ENCODE data around the gene NLGN4Y.

NLGN4Y gene

DNA sequence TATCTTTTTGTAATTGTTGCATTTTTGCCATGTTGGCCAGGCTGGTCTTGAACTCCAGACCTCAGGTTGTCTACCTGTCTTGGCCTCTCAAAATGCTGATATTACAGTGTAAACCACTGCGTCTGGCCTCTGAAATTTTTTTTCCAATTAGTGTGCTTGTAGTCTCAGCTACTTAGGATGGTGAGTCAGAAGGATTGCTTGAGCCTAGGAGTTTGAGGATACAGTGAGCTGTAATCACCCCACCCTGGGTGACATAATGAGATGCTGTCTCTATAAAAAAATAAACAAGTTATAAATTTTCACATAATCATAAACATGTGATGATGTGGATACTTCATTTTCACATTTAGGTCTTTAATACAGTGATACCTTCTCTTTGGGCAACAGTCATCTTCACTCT, 154.9 kb downstream of the NLGN4Y start:
- no peak for DNase-seq

DNA sequence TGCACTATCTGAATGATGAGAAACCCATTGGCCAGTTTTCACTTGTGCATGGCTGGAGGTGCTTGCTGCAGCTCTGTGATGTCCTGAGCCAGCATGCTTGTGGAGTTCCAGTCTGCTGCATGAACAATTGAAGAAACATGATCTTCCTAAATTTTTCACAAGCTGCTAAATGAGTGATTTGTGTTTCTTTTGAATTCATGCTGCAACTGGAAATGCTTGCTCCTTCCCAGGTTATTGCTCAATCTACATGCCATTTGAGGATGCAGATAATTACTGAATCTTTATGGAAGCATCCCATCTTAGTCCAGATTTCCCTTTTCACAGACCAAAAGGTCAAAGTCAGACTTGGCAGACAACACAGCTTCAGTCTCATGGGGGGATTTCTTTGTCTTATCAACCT, 170.2 kb downstream of the NLGN4Y start:
- no peak for DNase-seq

DNA sequence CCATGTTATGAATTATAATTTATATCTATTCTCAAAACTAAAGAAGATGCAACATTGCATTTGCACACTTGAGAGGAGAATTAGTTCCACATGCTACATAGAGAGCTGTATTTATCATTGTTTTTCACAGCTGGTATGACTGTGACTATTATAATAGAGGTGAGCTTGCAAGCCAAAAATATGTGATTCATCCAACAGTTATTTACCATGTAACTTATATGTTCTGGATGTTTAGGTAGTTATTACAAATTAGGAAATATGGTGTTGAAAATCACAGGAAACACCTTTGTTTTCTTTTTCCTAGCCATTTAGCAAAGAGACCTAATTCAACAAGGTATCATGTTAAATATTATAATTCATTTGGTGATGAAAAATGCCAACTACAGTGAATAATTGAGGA, 183.8 kb downstream of the NLGN4Y start:
- no peak for DNase-seq

DNA sequence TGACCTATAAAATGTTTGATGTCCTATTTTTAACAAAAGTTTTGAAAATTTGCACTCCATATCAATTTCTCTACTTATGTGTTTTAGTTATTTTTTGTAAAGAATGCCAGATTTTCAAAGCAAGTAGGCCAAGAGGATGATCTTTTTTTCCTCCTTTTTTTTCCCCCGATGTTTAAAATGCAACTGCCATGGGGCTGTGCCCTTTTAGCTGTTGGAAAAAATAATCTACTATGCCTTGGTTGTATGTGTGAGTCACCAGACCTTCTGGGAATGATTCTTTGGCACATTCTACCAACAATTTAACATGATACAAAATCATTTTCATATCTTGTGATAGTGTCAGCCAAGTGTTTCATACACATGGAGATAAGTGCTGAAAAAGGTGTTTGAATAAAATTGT, 217.3 kb downstream of the NLGN4Y start:
- DNase-seq, result no peak

DNA sequence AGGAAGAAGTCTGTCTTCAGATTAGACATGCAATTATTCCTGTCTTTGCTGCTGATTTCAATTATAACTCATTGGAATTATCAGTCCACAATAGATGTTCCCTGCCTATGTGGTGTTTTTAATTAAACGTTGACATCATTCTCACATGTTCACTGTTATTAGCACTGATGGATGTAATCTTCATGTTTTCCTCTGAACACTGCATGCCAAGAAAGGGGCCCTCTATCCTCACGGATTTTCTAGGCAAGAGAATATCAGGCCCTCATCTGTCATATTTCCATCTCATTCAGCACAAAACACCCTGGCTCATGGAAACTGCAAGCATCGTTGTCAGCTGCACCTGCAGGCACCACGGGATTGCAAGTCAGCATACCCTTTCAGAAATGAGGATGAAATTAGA, 224.0 kb downstream of the NLGN4Y start:
- no peak for DNase-seq

DNA sequence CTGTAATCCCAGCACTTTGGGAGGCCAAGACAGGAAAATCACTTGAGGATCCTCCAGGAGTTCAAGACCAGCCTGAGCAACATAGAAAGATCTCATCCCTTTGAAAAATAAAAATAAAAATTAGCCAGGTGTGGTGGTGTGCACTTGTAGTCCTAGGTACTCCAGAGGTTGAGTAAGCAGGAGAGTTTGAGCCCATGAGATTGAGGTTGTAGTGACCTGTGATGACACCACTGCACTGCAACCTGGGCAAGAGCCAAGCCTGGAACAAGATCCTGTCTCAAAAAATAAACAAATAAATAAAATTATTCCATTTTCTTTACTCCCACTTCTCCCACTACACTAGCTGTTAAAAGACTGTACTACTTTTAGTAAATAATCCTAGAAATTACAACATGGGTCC, 231.2 kb downstream of the NLGN4Y start:
- DNase-seq, result no peak

DNA sequence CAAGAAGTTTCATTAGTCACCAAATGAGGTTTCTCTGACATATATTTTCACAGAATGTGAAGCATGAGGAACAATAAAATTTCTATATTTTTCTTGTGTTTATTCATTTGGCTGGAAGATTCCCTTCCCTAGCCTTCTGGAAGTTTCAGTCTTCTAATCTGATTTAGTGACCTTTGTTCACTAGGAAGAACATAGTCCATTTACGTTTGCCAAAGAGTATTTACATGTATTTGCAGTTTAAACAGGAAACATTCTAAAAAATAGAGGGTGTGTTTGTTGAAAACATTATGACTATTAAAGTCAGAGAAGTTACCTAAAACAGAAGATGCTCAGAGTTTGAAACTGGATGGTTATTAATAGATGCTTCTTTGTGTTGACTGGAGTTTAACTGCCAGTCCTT, 238.6 kb downstream of the NLGN4Y start:
- no peak for DNase-seq

DNA sequence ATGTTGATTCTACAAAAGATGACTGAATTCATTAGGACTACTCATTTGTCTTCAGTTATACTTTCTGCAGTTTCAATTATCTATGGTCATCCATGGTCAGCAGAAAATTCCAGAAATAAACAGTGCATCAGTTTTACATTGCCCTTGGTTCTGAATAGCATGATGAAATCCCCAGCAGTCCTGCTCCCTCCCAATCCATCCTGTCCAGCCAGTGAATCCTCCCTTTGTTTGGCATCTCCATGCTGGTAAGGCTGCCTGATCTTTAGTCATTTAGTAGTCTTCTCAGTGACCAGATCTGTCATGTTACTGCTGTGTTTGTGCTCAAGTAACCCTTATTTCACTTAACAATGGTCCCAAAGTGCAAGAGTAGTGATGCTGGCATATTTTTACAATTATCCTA, 239.3 kb downstream of the NLGN4Y start:
- no peak for DNase-seq

DNA sequence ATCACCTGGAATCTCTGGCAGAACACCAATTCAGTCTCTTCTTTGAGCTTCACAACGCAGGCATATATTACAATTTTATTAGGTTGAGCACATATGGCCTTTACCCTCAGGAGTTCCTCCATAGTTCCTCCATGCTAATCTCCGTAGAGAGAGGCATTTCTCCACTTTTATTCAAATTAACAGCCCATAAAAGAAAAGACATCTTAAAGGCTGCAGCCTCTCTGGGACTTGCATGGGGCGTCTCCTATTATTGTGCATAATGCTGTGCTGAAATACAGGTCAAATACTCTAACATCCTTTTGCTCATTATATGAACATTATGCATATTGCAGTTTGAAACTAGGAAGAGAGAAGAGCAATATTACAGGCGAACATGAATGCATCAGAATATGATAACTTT, 253.9 kb downstream of the NLGN4Y start:
- DNase-seq, result no peak

DNA sequence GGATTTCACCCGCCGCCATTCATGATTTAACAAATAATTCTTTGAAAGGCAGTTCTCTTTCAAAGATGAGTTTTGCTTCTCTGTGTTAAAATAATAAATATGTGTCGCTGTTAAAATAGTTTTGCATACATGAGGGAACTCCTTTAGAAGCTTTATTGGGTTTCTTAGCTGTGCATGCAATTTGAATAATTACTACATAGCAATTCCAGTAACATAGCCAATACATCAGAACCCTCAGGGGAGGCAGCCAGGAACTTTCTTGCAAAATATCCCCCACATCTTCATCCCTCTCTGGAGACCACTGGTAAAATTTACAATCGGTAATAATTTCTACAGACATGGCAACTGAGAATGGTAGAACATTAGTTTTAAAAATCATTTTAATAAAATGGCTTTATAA, 268.8 kb downstream of the NLGN4Y start:
- no peak for DNase-seq

DNA sequence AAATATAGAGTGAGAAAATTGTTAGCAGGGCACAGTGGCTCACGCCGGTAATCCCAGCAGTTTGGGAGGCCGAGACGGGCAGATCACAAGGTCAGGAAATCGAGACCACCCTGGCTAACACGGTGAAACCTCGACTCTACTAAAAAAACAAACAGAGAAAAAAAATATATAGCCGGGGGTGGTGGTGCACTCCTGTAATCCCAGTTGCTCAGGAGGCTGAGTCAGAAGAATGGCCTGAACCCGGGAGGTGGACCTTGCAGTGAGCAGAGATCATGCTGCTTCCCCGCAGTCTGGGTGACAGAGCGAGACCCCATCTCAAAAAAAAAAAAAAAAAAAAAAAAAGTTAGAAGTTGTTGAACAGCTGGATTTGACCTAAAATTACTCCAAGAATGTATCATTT, 269.3 kb downstream of the NLGN4Y start:
- no peak for DNase-seq

DNA sequence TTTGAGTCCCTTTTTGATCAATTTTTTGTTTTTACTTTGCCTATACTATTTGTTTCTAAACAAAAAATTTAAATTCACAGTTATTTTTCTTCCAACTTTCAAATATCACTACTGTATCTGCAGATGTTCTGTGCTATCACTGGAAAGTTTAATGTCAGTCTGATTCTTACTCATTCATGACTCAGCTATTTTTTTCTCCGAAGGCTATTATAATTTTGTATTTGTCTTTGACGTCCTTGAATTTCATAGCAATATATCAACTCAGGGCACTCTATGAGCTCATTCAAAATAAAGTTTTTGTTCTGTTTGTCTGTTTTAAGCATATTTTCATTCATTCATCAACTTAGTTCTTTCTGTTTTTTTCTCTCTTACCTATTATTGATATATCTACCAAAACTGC, 273.7 kb downstream of the NLGN4Y start:
- no peak for DNase-seq

DNA sequence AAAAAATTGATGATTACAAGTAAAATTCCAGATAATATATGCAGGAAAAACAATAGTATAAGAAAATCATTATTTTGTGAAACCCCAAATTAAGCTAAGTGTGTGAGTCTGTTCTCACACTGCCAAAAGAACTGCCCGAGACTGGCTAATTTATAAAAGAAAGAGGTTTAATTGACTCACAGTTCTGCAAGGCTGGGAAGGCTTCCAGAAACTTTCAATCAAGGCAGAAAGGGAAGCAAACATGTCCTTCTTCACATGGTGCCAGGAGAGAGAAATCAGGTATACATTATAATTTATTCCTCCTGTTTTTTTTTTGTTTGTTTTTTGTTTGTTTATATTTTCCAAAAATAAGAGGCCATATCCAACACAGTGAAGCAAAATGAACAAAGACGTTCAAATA, 276.8 kb downstream of the NLGN4Y start:
- no peak for DNase-seq

DNA sequence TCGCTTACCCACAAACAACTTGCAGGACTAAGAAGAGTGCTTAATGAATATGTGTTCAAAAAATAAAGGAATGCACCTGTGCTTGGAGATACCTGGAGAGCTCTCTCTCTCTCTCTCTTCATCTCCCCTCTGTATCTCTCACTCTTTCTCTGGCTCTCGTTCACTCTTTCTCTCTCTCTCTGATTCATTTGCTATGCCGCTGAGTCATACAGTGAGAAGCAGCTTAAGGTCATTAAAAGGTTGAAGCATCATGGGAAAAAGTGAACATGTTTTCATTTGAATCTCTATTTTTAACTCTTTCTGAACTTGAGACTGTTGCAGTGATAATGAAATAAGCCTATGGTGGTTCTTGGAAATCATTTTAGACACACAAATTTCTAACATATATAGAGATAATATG, 277.8 kb downstream of the NLGN4Y start:
- DNase-seq, result no peak

DNA sequence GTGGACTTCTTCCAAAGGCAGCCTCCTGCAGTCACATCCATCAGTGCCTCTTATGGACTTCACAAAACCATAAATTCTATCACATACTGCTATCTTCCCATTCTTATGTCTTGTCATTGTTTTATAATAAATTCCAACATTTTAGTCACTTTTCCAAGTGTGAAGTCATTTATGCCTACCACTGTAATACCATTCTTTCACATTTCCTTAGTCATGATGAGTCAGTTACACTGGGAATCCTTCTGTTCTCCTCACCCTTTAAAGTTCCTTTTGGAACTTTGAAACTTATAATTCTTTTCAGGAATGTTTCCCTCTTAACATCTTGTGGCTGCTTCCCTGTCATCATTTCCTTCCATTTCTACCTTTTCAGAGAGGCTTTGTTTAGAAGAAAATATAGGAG, 279.7 kb downstream of the NLGN4Y start:
- no peak for DNase-seq

DNA sequence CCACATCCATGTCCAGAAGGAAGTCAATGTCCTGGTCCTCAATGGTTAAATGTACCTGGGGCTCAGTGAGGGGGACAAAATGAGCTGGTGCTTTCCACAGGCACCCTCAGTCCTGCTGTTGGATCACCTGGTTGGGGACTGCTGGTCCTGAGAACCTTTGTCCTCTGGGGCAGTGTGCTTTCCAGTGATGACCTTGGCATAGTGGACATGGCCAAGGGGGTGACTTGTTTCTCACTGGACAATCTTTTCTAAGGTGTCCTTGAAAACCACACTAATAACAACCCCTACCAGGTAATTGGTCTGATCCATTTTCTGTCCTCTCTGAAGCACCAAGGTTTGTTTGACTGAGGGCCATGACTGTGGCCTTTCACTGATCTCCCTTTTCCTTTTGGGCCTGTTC, 294.1 kb downstream of the NLGN4Y start:
- DNase-seq, result no peak

DNA sequence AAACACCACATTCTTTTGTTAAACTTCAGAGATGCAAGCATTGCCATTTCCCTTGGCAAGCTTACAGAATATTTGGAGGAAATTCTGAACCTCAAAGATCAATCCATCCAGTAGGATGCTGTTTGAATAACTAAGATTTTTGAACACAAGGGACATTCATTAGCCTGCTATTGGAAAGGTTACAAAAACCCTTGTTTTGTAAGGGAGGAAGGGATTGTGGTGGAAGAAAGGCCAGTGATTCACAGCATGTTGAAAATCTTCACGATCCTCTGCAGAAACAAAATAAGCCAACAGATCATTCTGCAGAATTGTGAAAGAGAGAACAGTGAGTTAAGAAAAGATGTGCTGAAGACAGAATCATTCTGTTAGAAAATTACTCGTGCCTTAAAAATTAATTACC, 297.9 kb downstream of the NLGN4Y start:
- DNase-seq, result no peak

DNA sequence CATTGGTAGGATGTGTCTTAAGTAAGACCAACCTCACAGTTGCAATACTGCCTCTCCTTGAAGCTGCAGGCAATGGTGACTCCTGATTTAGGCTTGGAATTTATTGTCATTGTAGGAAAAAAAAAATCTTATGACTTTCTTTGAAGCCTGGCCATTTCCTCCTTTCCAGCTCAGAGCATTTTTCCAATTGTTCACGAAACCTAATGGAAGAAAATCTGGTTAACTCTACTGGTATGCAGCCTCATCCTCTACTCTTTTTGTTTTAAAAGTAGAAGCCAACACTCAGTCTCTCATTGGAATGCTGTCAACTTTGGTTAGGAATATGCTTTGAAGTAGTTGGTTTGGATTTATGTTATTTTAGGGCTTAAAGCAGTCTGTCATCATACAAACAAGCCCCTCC, 298.6 kb downstream of the NLGN4Y start:
- DNase-seq, result no peak

DNA sequence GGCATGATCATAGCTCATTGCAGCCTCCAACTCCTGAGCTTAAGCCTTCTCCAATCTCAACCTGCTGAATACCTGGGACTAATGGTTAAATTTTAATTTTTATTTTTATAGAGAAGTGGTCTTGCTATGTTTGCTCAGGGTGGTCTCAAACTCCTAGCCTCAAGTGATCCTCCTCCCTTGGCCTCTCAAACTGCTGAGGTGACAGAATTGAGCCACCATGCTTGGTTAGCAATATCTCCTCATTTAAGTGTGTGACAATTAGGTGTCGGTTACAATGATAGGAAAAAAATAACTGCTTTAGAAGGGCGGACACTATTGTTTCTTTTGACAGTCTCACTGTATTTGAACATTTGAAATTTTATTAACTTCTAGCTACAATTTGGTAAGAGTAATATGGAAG, 300.3 kb downstream of the NLGN4Y start:
- no peak for DNase-seq

DNA sequence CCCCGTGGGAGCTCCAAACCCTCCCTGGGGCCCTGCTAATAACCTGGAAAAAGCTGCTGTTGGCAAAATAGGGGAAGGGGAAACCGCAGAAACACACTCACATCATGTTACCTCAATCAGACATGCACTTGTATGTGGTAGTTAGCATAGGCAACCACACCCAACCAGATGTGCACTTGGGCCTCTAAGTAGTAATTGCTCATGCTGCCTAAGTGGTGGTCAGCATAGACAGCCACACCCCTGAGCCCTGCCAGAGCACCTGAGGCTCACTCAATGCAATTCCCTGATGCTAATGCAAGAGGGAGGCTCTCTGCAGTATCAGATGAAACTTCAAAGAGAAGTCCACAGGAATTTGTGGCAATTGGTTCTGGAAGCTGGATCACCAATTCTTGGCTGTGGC, 301.4 kb downstream of the NLGN4Y start:
- no peak for DNase-seq

DNA sequence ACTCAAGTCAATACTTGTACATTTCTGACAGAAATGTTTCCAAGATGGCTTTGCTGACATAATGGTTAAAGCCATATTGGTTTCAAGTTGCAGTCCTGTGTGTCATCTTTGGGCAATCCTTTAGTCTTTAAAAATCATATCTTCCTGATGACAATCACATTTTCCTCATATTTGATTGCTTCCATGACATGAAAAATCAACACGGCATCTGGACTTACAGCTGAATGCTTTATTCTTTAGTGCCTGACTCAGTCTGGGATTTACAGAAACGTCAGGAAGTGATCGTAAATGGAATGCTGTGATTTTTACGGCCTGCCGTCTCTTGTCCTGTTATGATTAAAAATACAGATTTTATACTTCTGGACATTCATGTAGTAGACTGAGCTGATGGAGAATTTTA, 304.2 kb downstream of the NLGN4Y start:
- no peak for DNase-seq

DNA sequence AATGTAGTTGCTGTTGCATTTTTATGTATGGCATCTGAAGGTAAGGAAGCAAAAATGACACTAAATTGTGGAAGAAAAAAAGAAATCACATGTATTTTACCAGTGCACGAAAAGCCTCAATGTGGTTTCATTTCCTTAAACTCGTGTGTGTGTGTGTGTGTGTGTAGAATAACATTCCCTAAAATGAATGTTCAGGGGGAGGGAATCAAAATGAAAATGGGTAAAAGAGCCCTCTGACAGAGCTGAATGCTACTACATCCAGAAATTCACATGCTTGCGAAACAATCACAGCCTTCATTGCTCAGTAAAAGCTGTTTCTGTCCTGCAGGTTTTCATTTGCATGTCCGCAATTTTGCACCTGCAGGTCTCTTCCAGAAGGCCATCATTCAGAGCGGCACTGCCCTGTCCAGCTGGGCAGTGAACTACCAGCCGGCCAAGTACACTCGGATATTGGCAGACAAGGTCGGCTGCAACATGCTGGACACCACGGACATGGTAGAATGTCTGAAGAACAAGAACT, 305.1 kb downstream of the NLGN4Y start:
- DNase-seq, result no peak

DNA sequence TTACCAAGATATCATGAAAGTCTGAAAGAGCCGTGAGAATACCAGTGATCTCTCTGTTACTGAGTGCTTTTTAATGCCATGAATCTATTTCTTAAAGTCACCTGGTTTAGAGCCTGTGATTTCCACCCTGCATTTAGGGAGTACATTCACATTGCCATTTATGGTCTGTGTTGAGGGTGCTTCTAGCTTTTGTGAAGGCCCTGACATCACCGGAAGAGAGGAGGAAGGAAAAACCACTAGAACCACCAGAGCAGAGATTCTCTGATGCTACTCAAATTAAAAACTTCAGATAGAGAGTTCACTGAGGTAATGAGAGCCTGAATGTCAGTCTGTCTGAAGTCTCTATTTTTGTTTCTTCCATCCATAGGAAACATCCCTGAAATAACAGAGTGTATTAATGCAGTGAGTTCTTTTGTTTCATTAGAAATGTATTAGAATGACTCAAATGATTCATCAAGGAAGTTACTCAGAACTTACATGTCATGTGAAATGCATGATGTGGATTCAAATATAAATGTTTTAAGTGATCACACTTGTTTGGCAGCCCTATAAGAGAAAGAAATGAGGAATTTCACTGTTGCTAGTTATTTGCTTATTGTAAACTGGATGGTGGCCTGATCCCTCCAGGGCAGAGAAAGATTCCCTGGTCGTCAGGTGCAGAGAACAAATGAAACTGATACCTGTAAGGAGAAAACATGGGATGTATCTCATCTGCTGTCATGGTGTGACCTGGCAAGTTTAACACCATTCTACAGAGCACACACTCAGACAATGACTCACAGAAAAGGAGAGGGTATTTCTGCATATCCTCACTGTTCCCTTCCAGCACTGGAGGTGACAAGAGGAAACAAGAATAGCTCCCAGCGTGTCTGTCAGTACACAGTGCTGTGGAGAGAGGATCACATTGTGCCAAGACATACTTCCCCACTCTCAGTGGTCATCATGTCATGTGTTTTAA, 310.1 kb downstream of the NLGN4Y start:
- DNase-seq, result no peak

DNA sequence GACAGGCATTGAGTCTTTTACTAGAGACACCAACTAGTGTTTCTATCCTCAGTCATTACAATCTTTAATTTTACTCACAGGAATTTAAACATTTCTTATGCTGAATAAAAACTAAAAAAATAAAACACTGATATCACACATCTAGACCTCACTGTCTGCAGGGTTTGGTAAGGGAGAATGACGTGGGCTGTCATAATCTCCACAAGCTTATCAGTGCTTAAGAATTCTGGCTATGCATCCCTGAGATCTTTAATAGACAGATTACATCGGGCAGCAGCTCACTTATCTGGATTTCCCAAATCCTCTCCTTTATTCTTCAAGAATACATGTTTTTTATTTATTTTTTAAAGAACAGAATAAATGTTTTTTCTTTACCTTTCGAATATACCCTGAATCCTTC, 313.1 kb downstream of the NLGN4Y start:
- no peak for DNase-seq

DNA sequence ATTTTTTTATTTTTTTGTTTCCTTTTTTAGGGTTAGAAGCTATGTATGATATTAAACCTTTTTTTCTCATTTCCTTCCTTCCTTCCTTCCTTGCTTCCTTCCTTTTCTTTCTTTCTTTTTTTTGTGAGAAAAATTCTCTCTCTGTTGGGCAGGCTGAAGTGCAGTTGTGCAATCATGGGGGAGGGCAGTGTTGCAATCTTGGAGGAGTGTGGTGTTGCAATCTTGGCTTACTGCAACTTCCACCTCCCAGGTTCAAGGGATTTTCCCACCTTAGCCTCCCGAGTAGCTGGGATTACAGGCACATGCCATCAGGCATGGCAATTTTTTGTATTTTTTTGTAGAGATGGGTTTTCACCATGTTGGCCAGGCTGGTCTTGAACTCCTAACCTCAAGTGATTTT, 326.4 kb downstream of the NLGN4Y start:
- DNase-seq, result no peak
